HG02588 (cell line): ENCODE results near the gene DYNC1H1.
A peak's percentile ranks its signal among the peaks of the same experiment; 100 is the strongest.
"Not testable (repeated sequence)": the region's sequence is repeated elsewhere in the genome, so short reads cannot be mapped to it uniquely, and the experiment has no call there.

Experiments
- ATAC-seq: cut with Tn5 transposase; IDR thresholded peaks from one replicate; pipeline ENCODE4 v1.9.1; 2021; ENCODE audit warnings: mild to moderate bottlenecking, moderate library complexity; ENCODE audit not compliant: unreplicated experiment

DYNC1H1 gene

GRCh38 chr14:101962503-101962874, 1.9 kb upstream of the DYNC1H1 start:
- no peak for ATAC-seq

GRCh38 chr14:101963052-101963451, 1.3 kb upstream of the DYNC1H1 start:
- no peak for ATAC-seq

- no peak for ATAC-seq
These were observed 597 bp upstream of the DYNC1H1 start for GRCh38 chr14:101963656-101964296.

- ATAC-seq, result peak; percentile 25
These were observed 790 bp downstream of the DYNC1H1 start for GRCh38 chr14:101965181-101965544.

GRCh38 chr14:101965770-101966722, 1.7 kb downstream of the DYNC1H1 start:
- no peak for ATAC-seq

- ATAC-seq, result no peak
These were observed 2.4 kb downstream of the DYNC1H1 start for GRCh38 chr14:101966742-101967141.

- ATAC-seq, result no peak
These were observed 3.8 kb downstream of the DYNC1H1 start for GRCh38 chr14:101968186-101968585.

GRCh38 chr14:101969481-101969880, 5.1 kb downstream of the DYNC1H1 start:
- ATAC-seq, result no peak

GRCh38 chr14:101970830-101971400, 6.5 kb downstream of the DYNC1H1 start:
- no peak for ATAC-seq

GRCh38 chr14:101971458-101971857, 7.1 kb downstream of the DYNC1H1 start:
- ATAC-seq, result not testable (repeated sequence)

- ATAC-seq, result no peak
These were observed 7.9 kb downstream of the DYNC1H1 start for GRCh38 chr14:101972126-101972866.

- ATAC-seq, result no peak
These were observed 9.0 kb downstream of the DYNC1H1 start for GRCh38 chr14:101973356-101973755.

GRCh38 chr14:101975231-101975630, 10.9 kb downstream of the DYNC1H1 start:
- no peak for ATAC-seq

GRCh38 chr14:101977311-101978071, 13.1 kb downstream of the DYNC1H1 start:
- no peak for ATAC-seq

- ATAC-seq, result no peak
These were observed 15.3 kb downstream of the DYNC1H1 start for GRCh38 chr14:101979666-101980065.

GRCh38 chr14:101980251-101980650, 15.9 kb downstream of the DYNC1H1 start:
- ATAC-seq, result no peak

- ATAC-seq, result peak; percentile 76
These were observed 16.3 kb downstream of the DYNC1H1 start for GRCh38 chr14:101980700-101981099.

GRCh38 chr14:101982621-101983020, 18.2 kb downstream of the DYNC1H1 start:
- ATAC-seq, result no peak

GRCh38 chr14:101984831-101985230, 20.5 kb downstream of the DYNC1H1 start:
- not testable (repeated sequence) for ATAC-seq

- ATAC-seq, result no peak
These were observed 21.6 kb downstream of the DYNC1H1 start for GRCh38 chr14:101985957-101986356.
